HG02642 (cell line): Measurements from ENCODE around the gene NHSL2.
"Not testable (repeated sequence)": the region's sequence is repeated elsewhere in the genome, so short reads cannot be mapped to it uniquely, and the experiment has no call there.

Source experiments
- ATAC-seq: cut with Tn5 transposase; IDR thresholded peaks from one replicate; pipeline ENCODE4 v1.9.1; 2021; ENCODE audit warnings: mild to moderate bottlenecking; ENCODE audit not compliant: unreplicated experiment, poor library complexity

NHSL2 gene

GRCh38 chrX:72142094-72142793, 231.6 kb downstream of the NHSL2 start:
- ATAC-seq: no peak

DNA sequence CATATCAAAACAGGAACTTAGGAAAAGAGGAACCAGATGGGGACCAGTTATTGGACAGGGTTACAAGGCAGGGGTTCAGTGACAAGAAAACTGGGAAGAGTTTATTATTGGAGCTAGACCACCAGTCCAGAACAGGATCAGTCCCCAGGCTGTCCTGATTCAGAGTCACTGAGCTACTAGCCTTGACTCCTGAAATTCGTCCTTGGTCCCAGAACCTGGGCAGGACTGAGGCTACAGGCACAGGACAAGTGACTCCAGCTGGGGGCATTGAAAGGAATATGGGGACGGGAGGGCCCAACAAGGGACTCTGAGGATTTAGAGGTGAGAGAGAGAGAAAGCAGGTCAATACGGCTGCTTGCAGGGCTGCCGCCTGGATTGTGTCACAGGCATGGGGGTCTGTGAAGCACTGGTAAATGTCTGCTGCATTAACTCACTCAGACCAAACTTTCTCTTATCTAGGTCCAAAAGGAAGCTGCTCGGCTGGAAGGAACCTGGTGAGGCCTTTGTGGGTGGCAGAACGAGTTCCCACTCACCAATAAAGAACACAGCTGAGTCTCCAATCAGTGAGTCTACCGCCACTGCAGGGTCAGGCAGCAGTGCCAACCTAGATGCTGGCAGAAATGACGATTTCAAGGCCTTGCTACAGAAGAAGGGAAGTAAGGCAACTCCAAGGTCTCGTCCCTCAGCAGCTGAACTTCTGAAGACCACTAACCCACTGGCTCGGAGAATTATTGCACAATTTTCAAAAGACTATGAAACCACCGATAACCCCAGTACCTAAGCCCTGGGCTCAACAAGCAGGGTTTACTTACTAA, 232.4 kb downstream of the NHSL2 start:
- no peak for ATAC-seq

DNA sequence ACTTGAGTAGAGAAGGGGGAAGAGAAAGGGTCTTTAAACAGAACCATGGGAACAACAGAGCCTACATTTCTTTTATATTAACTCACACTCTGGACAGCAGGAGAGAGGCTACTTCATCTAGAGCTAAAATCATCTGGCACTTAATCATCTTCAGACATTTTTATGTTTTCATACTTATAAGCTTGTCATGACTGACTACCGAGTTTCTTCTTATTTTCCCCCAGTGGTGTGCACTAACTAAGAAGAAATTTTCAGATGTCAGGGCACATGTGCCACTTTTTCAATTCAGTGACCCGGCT, 232.9 kb downstream of the NHSL2 start:
- ATAC-seq: no peak

- ATAC-seq: no peak
Measured at GRCh38 chrX:72145181-72145580, 234.5 kb downstream of the NHSL2 start.

GRCh38 chrX:72146527-72146926, 235.9 kb downstream of the NHSL2 start:
- ATAC-seq: no peak

DNA sequence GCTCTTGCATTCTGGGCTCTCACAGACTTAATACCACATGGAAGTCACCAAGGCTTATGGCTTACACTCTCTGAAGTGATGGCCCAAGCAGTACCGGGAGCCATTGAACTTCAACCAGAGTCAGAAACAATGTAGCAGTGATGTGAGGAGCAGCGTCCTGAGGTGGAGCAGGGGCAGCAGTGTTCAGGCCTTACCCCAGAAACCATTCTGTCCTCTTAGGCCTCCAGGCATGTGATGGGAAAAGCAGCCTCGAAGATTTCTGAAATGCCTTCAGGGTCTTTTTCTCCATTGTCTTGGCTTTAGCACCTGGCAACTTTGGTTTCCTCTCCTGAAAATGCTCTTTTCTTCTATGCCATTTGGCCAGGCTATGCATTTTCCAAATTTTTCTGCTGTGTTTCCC, 248.1 kb downstream of the NHSL2 start:
- no peak for ATAC-seq

GRCh38 chrX:72159769-72160168, 249.1 kb downstream of the NHSL2 start:
- ATAC-seq: no peak

DNA sequence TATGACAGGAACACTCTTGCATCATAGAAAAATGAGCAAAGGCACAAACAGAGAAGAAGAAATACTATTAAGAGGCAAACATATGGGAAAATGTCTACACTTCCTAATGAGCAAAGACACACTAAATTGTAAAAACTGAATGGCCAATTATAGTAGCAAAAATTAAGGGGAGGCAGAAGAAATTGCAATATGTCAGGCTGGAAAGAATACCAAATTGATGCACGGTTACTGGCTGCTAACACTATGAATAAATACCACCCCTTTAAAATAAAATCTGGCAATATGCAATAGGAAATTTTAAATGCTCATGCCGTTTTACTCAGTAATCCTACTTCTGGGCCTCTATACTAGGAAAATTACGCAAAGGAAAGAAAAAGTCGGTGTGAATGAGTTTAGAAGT, 254.9 kb downstream of the NHSL2 start:
- no peak for ATAC-seq

GRCh38 chrX:72169008-72169728, 258.5 kb downstream of the NHSL2 start:
- no peak for ATAC-seq

- not testable (repeated sequence) for ATAC-seq
Measured at GRCh38 chrX:72176289-72176688, 265.6 kb downstream of the NHSL2 start.

DNA sequence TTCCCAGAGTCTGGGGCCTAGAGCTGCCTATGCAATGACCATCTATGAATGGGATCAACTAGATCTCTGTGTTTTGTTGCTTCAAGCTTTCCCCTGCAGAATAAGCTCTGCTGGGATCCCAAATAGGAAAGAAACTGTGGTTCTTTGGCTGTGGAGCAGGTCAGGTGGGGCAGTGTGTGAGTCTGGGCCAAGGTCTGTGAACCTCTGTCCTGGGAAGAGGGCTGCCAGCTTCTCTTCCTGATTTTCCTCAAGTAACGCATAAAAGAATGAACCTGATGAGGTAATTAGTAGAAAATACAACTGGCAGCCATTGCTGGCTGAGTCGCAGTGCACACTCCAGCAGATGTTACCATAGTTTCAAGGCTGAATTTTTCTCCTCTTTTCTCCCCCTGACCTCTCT, 266.3 kb downstream of the NHSL2 start:
- ATAC-seq: no peak

GRCh38 chrX:72180539-72180938, 269.9 kb downstream of the NHSL2 start:
- ATAC-seq: no peak

DNA sequence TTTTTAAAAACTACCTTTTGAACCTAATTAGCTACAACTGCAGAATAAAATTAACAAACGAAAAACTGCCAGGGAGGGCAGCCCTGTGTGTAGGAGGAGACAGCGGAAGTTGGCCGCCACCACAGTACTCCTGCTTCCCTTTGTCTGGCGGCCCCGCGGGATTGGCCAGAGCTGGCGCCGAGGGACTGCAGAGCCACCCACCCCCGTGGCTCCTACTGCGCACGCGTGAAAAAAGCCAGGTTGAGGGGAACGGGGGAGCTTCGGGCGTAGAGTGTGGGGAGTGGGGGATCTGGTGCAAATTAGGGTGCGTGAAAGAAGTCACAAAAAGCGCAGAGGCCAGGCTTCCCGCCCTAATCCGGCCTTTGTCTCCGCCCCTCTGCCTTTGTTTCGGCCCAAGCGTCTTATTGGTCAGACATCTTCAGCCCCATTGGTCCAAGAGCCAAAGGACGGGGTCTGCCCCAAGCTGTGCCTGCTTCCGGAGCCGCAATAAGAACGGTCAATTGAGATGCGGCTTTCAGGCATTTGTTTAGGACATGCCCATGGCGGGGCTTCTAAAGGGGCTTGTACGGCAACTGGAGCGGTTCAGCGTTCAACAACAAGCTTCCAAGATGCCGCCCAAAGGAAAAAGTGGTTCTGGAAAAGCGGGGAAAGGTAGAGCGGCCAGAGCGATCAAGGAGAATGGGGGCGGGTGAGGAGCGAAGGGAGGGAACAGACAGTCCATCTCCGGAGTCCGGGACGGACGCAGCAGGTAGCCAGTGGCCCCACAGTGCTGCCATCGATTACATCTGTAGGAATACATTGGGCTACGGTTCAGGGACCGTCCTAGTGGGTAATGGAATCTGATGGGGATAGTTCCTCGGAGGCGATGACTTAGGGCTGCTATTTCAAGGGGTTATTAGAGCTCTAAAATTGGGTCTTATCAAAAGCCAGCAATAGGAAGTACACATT, 270.8 kb downstream of the NHSL2 start, which contains the start of gene PIN4:
TSS of gene PIN4 (plus strand) at position 580 of the 948 bp plus-strand sequence. CDS start at position 609, 29 bp downstream.
- peak; percentile 98 for ATAC-seq

DNA sequence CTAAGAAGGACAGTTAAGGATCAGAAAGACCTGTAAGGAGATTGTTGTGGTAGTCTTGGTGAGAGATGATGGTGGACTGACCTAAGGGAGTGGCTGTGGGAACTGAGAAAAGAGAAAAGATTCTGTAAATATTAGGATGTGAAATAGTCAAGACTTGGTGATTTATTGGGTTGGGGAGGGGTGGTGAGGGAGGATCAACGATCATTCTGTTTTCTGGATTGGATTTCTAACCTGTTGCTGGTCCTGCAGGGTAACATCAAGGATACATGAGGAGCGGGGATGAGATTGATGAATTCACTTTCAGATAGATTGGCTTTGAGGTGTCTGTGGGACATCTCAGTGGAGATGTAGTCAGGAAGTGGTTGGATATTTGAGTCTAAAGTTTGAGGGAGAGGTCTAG, 272.3 kb downstream of the NHSL2 start:
- ATAC-seq: no peak

DNA sequence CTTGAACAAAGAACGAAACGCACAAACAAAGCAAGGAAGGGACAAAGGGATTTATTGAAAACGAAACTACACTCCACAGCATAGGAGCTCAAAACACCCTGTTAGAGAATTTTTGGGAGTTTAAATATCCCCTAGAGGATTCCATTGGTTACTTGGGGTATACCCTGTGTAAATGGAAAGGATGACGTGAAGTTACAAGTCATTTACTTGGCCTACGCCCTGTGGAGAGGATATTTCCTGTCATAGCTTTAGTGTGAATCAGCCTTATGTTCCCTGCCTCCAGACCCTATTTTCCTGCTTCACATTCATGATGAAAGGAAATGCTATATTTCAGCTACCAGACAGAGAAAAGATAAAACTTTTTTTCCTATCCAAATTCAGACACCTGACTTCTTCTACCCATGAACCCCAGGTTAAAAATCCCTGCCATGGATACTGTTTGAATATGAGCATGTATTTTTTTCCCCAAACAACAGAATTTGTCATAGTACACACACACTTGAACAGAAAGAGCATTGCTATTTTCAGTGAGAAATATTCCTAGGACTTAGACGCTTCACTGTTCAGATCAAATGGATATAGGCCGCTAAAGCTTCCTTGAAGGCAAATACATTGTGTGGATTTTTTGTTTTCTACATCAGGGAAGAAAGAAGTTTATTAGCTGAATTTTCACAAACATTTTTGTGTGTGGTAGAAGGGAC, 291.3 kb downstream of the NHSL2 start:
- ATAC-seq: no peak
